ENCODE results near the gene CCHCR1. TPM values are rescaled to one million over a fixed set of nuclear protein-coding genes. Genes with fewer than 3 reads are reported as not detected.

CCHCR1 gene
- total and polyA plus RNA-seq, 2 of the 13 experiments (the other 11 are each of a cell fraction or from before 2014, with no cell fraction given): 14.6 to 28.2 TPM

DNA sequence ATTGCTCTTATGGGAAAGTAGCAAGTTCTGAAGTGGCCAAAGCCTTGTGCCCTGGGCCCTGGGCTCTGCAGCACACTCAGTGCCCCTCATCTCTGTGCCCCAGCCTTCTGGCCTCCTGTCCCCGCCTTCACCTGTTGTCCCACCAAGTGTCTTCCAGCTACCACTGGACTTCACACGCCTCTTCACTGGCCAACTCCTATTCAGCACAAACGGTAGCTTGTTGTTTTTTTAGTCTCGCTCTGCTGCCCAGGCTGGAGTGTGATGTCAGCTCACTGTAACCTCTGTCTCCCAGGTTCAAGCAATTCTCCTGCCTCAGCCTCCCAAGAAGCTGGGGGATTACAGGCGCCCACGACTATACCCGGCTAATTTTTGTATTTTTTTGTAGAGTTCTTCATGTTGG is 4.8 kb downstream of the CCHCR1 start:
- ChIA-PET CTCF (ENCODE audit: low intra/inter-chr PET ratio, low total read pairs) (no interaction called here), POLR2A (no interaction called here)
- Histone ChIP-seq H3K4me3 (replicated peaks in 1 of 3; ENCODE audit: insufficient read depth in 1 of 3, low read depth in 2 of 3, low read length in 3 of 3) (no peak overlapping the region), H3K9ac (ENCODE audit: insufficient read depth, low read depth, low read length) (no peak overlapping the region), H3K4me2 (ENCODE audit: low read depth, low read length) (no peak overlapping the region), H4K20me1 (ENCODE audit: insufficient read depth, low read length) (no peaks in the 10 kb centered on the region), H3K4me1 (ENCODE audit: insufficient read depth, low read length) (peaks cover 11% of the 10 kb centered on the region), H3K36me3 (replicated peaks in 1 of 2; ENCODE audit: control insufficient read depth in 1 of 2, insufficient read depth in 2 of 2, low read length in 2 of 2) (peaks cover 3 to 26% of the 10 kb centered on the region in 2 experiments; a peak in 4 of 5 replicates), H3K27me3 (ENCODE audit: control insufficient read depth in 1 of 2, insufficient read depth in 2 of 2, low read length in 2 of 2) (no peaks in the 10 kb centered on the region), H3K27ac (ENCODE audit: extremely low read length, insufficient read depth, low read length) (no peak overlapping the region), H2AFZ (ENCODE audit: low read length) (no peak overlapping the region), H3K79me2 (ENCODE audit: insufficient read depth, low read length) (no peaks in the 10 kb centered on the region), H3K9me3 (ENCODE audit: low read length) (no peaks in the 10 kb centered on the region)
- no TSS peak for BruUV-seq (replicated peaks)
- no peak for FAIRE-seq
- ATAC-seq: no peak
- intact Hi-C loops (cut with micrococcal nuclease; ENCODE audit: unreplicated experiment) (no loop called here), in situ Hi-C loops (cut with HindIII; ENCODE audit: extremely low pct_ligation_motif_present, low pct_unique_long_range_greater_than_20kb) (no loop called here)
- 92% methylated on average over 7 of the region's 7 CpGs for WGBS (ENCODE audit: low lambda C conversion rate)
- DNase-seq (ENCODE audit: low spot score): no peak
- TF ChIP-seq, protein P1, sequence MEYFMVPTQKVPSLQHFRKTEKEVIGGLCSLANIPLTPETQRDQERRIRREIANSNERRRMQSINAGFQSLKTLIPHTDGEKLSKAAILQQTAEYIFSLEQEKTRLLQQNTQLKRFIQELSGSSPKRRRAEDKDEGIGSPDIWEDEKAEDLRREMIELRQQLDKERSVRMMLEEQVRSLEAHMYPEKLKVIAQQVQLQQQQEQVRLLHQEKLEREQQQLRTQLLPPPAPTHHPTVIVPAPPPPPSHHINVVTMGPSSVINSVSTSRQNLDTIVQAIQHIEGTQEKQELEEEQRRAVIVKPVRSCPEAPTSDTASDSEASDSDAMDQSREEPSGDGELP (IDR thresholded peaks at IDR 0.05; ENCODE audit: borderline replicate concordance, low read depth): no peak
- TF ChIP-seq, protein P2, sequence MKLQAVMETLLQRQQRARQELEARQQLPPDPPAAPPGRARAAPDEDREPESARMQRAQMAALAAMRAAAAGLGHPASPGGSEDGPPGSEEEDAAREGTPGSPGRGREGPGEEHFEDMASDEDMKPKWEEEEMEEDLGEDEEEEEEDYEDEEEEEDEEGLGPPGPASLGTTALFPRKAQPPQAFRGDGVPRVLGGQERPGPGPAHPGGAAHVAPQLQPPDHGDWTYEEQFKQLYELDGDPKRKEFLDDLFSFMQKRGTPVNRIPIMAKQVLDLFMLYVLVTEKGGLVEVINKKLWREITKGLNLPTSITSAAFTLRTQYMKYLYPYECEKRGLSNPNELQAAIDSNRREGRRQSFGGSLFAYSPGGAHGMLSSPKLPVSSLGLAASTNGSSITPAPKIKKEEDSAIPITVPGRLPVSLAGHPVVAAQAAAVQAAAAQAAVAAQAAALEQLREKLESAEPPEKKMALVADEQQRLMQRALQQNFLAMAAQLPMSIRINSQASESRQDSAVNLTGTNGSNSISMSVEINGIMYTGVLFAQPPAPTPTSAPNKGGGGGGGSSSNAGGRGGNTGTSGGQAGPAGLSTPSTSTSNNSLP (IDR thresholded peaks at IDR 0.05; ENCODE audit: low read depth, low read length): no peak
- TF ChIP-seq, protein P3, sequence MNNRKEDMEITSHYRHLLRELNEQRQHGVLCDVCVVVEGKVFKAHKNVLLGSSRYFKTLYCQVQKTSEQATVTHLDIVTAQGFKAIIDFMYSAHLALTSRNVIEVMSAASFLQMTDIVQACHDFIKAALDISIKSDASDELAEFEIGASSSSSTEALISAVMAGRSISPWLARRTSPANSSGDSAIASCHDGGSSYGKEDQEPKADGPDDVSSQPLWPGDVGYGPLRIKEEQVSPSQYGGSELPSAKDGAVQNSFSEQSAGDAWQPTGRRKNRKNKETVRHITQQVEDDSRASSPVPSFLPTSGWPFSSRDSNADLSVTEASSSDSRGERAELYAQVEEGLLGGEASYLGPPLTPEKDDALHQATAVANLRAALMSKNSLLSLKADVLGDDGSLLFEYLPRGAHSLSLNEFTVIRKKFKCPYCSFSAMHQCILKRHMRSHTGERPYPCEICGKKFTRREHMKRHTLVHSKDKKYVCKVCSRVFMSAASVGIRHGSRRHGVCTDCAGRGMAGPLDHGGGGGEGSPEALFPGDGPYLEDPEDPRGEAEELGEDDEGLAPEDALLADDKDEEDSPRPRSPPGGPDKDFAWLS (CRISPR knock-in tag; IDR thresholded peaks at IDR 0.05; ENCODE audit: borderline replicate concordance): no peak
- TF ChIP-seq, protein P4, sequence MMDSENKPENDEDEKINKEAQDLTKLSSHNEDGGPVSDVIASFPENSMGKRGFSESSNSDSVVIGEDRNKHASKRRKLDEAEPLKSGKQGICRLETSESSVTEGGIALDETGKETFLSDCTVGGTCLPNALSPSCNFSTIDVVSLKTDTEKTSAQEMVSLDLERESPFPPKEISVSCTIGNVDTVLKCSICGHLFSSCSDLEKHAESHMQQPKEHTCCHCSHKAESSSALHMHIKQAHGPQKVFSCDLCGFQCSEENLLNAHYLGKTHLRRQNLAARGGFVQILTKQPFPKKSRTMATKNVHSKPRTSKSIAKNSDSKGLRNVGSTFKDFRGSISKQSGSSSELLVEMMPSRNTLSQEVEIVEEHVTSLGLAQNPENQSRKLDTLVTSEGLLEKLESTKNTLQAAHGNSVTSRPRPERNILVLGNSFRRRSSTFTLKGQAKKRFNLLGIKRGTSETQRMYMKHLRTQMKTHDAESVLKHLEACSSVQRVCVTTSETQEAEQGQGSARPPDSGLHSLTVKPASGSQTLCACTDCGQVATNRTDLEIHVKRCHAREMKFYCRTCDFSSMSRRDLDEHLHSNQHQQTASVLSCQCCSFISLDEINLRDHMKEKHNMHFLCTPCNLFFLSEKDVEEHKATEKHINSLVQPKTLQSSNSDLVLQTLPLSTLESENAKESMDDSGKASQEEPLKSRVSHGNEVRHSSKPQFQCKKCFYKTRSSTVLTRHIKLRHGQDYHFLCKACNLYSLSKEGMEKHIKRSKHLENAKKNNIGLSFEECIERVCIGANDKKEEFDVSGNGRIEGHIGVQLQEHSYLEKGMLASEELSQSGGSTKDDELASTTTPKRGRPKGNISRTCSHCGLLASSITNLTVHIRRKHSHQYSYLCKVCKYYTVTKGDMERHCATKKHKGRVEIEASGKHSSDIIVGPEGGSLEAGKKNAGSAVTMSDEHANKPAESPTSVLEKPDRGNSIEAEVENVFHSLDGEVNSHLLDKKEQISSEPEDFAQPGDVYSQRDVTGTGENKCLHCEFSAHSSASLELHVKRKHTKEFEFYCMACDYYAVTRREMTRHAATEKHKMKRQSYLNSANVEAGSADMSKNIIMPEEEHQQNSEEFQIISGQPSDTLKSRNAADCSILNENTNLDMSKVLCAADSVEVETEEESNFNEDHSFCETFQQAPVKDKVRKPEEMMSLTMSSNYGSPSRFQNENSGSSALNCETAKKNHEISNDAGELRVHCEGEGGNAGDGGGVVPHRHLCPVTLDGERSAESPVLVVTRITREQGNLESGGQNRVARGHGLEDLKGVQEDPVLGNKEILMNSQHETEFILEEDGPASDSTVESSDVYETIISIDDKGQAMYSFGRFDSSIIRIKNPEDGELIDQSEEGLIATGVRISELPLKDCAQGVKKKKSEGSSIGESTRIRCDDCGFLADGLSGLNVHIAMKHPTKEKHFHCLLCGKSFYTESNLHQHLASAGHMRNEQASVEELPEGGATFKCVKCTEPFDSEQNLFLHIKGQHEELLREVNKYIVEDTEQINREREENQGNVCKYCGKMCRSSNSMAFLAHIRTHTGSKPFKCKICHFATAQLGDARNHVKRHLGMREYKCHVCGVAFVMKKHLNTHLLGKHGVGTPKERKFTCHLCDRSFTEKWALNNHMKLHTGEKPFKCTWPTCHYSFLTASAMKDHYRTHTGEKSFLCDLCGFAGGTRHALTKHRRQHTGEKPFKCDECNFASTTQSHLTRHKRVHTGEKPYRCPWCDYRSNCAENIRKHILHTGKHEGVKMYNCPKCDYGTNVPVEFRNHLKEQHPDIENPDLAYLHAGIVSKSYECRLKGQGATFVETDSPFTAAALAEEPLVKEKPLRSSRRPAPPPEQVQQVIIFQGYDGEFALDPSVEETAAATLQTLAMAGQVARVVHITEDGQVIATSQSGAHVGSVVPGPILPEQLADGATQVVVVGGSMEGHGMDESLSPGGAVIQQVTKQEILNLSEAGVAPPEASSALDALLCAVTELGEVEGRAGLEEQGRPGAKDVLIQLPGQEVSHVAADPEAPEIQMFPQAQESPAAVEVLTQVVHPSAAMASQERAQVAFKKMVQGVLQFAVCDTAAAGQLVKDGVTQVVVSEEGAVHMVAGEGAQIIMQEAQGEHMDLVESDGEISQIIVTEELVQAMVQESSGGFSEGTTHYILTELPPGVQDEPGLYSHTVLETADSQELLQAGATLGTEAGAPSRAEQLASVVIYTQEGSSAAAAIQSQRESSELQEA (CRISPR knock-in tag; IDR thresholded peaks at IDR 0.05; ENCODE audit: not compliant biosample characterization): no peak
- TF ChIP-seq, protein P5, sequence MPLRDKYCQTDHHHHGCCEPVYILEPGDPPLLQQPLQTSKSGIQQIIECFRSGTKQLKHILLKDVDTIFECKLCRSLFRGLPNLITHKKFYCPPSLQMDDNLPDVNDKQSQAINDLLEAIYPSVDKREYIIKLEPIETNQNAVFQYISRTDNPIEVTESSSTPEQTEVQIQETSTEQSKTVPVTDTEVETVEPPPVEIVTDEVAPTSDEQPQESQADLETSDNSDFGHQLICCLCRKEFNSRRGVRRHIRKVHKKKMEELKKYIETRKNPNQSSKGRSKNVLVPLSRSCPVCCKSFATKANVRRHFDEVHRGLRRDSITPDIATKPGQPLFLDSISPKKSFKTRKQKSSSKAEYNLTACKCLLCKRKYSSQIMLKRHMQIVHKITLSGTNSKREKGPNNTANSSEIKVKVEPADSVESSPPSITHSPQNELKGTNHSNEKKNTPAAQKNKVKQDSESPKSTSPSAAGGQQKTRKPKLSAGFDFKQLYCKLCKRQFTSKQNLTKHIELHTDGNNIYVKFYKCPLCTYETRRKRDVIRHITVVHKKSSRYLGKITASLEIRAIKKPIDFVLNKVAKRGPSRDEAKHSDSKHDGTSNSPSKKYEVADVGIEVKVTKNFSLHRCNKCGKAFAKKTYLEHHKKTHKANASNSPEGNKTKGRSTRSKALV (CRISPR knock-in tag; IDR thresholded peaks at IDR 0.05): no peak
- TF ChIP-seq, protein P6, sequence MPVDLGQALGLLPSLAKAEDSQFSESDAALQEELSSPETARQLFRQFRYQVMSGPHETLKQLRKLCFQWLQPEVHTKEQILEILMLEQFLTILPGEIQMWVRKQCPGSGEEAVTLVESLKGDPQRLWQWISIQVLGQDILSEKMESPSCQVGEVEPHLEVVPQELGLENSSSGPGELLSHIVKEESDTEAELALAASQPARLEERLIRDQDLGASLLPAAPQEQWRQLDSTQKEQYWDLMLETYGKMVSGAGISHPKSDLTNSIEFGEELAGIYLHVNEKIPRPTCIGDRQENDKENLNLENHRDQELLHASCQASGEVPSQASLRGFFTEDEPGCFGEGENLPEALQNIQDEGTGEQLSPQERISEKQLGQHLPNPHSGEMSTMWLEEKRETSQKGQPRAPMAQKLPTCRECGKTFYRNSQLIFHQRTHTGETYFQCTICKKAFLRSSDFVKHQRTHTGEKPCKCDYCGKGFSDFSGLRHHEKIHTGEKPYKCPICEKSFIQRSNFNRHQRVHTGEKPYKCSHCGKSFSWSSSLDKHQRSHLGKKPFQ (CRISPR knock-in tag; IDR thresholded peaks at IDR 0.05; ENCODE audit: insufficient replicate concordance): no peak

All from HepG2 (cell line).